Measurements from ENCODE around the gene TTC22. TPM values are rescaled to one million over a fixed set of nuclear protein-coding genes. Genes with fewer than 3 reads are reported as not detected.

Gene TTC22
- total RNA-seq, 3 donors from 2014 or later, result 51.6 to 122 (median 70.8) TPM

GRCh38 chr1:54768093-54768492, 33.0 kb downstream of the TTC22 start:
- ATAC-seq (no peak), DNase-seq (peak in 1 of 3 donors; percentile 67)
- Histone ChIP-seq H3K9me3 (no peaks in the 10 kb centered on the region), H3K4me1 (ENCODE audit: low read depth) (peaks cover 7% of the 10 kb centered on the region), H3K36me3 (ENCODE audit: low read depth) (peaks cover 3% of the 10 kb centered on the region), H3K4me3 (no peak overlapping the region)
- intact Hi-C loops (cut with DNase I, micrococcal nuclease), result no loop called here
- TF ChIP-seq CTCF (IDR thresholded peaks at IDR 0.05), result no peak

- TF ChIP-seq CTCF (IDR thresholded peaks at IDR 0.05), result no peak
- Histone ChIP-seq H3K4me3 (no peak overlapping the region), H3K9me3 (no peaks in the 10 kb centered on the region), H3K36me3 (ENCODE audit: low read depth) (peaks cover 3% of the 10 kb centered on the region), H3K4me1 (ENCODE audit: low read depth) (peaks cover 7% of the 10 kb centered on the region)
- DNase-seq, result no peak
- no peak for ATAC-seq
- intact Hi-C loops (cut with DNase I, micrococcal nuclease), result no loop called here
Measured at GRCh38 chr1:54767526-54767925, 33.6 kb downstream of the TTC22 start.

GRCh38 chr1:54766726-54767125, 34.4 kb downstream of the TTC22 start:
- Histone ChIP-seq H3K36me3 (ENCODE audit: low read depth) (peaks cover 3% of the 10 kb centered on the region), H3K9me3 (no peaks in the 10 kb centered on the region), H3K4me1 (ENCODE audit: low read depth) (peaks cover 7% of the 10 kb centered on the region), H3K4me3 (no peak overlapping the region)
- ATAC-seq, result no peak
- intact Hi-C loops (cut with DNase I, micrococcal nuclease), result no loop called here
- TF ChIP-seq CTCF (IDR thresholded peaks at IDR 0.05), result no peak
- DNase-seq, result no peak

GRCh38 chr1:54764922-54765561, 36.1 kb downstream of the TTC22 start:
- H3K4me1 ChIP-seq (ENCODE audit: low read depth), result peaks cover 7% of the 10 kb centered on the region
- no peaks in the 10 kb centered on the region for H3K9me3 ChIP-seq
- H3K36me3 ChIP-seq (ENCODE audit: low read depth), result peaks cover 3% of the 10 kb centered on the region
- intact Hi-C loops (cut with DNase I, micrococcal nuclease), result no loop called here
- H3K4me3 ChIP-seq, result peak overlapping the region; percentile 65
- no peak for TF ChIP-seq CTCF (IDR thresholded peaks at IDR 0.05)
- ATAC-seq (no peak), DNase-seq (no peak)

- DNase-seq, result peak; percentile 97 to 98 (median 98)
- H3K4me1 ChIP-seq (ENCODE audit: low read depth), result peaks cover 7% of the 10 kb centered on the region
- H3K4me3 ChIP-seq, result peak within 1 kb of the TSS; percentile 65
- no peaks in the 10 kb centered on the region for H3K9me3 ChIP-seq
- peaks cover 3% of the 10 kb centered on the region for H3K36me3 ChIP-seq (ENCODE audit: low read depth)
- ATAC-seq, result peak; percentile 97
- no peak for TF ChIP-seq CTCF (IDR thresholded peaks at IDR 0.05)
- intact Hi-C loops (cut with DNase I, micrococcal nuclease), result no loop called here
Measured at GRCh38 chr1:54764133-54764921, 36.8 kb downstream of the TTC22 start, which contains the start of gene PARS2. Gene PARS2 (minus strand): TSS chr1:54764523. CDS start chr1:54759161, 5,362 bp downstream.
